Endothelial cell of umbilical vein (primary cell): ENCODE data around the gene CKS2.

ENCODE experiments used
- EZH2 ChIP-seq: IDR thresholded peaks from 2 replicates; pipeline ENCODE4 v1.6.1; 2012; ENCODE audit warnings: borderline replicate concordance, low read depth, mild to moderate bottlenecking, moderate library complexity, low read length, inconsistent platforms; ENCODE audit not compliant: severe bottlenecking
- MYC ChIP-seq: IDR thresholded peaks from one replicate; pipeline ENCODE4 v1.6.1; 2011; ENCODE audit warnings: mild to moderate bottlenecking, low read depth, low read length
- TF ChIP-seq, protein P1 (sequence below), 2 donors: IDR thresholded peaks; 1 replicate in 1 of 2; 2 replicates in 1 of 2; pipeline ENCODE4 v1.5.1; 2011; ENCODE audit warnings: low read length in 2 of 2, mild to moderate bottlenecking in 2 of 2, moderate library complexity in 2 of 2, control low read depth in 1 of 2, inconsistent platforms in 1 of 2, low read depth in 1 of 2; ENCODE audit not compliant: insufficient read depth in 1 of 2; ENCODE audit errors: extremely low read depth in 1 of 2

- TF ChIP-seq, protein P1, sequence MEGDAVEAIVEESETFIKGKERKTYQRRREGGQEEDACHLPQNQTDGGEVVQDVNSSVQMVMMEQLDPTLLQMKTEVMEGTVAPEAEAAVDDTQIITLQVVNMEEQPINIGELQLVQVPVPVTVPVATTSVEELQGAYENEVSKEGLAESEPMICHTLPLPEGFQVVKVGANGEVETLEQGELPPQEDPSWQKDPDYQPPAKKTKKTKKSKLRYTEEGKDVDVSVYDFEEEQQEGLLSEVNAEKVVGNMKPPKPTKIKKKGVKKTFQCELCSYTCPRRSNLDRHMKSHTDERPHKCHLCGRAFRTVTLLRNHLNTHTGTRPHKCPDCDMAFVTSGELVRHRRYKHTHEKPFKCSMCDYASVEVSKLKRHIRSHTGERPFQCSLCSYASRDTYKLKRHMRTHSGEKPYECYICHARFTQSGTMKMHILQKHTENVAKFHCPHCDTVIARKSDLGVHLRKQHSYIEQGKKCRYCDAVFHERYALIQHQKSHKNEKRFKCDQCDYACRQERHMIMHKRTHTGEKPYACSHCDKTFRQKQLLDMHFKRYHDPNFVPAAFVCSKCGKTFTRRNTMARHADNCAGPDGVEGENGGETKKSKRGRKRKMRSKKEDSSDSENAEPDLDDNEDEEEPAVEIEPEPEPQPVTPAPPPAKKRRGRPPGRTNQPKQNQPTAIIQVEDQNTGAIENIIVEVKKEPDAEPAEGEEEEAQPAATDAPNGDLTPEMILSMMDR (IDR thresholded peaks at IDR 0.05; ENCODE audit: extremely low read depth in 1 of 2, insufficient read depth in 1 of 2, low read depth in 1 of 2, low read length in 2 of 2): no peak
- no peak for TF ChIP-seq EZH2
- TF ChIP-seq MYC: no peak
Observed at GRCh38 chr9:89365532-89365912, 54.5 kb downstream of the CKS2 start.
